Mucosa of descending colon (tissue), 3 donors: ENCODE data around the gene HRG. TPM values are rescaled to one million over a fixed set of nuclear protein-coding genes. Genes with fewer than 3 reads are reported as not detected.

Experiments
- ATAC-seq: fragments of 200-7000 bp; cut with Tn5 transposase; one replicate; pipeline ENCODE4 v1.9.1; 2020; ENCODE audit warnings: mild to moderate bottlenecking, moderate library complexity
- DNase-seq, 3 donors: peaks; one replicate each; pipeline ENCODE4 v3.0.0-alpha.2; 2020
- H3K36me3 ChIP-seq: fragments of 200-600 bp; one replicate; pipeline ENCODE4 v1.8.0; 2021; ENCODE audit warnings: low read depth, mild to moderate bottlenecking
- H3K4me1 ChIP-seq: fragments of 200-600 bp; one replicate; pipeline ENCODE4 v1.8.0; 2021; ENCODE audit warnings: low read depth, mild to moderate bottlenecking
- H3K4me3 ChIP-seq: fragments of 200-600 bp; one replicate; pipeline ENCODE4 v1.8.0; 2021; ENCODE audit warnings: mild to moderate bottlenecking
- H3K9me3 ChIP-seq: fragments of 200-600 bp; one replicate; pipeline ENCODE4 v1.8.0; 2021; ENCODE audit warnings: mild to moderate bottlenecking
- intact Hi-C, 2 donors: fragments of 100-400 bp; cut with DNase I in 1 of 2; cut with micrococcal nuclease in 1 of 2; formaldehyde crosslinking; loops; one replicate each; pipeline versions ENCODE4 v1.11.0 to v1.11.1; 2022; cut with DNase I, micrococcal nuclease
- total RNA-seq, 3 donors: library from RNA; stranded (reverse); fragmentation: NEBNext Ultra II Directional in 2 of 3; extraction: Animal tissue kit (Norgen Biotek cat#: 25700) in 2 of 3; gene quantifications; one replicate each; pipeline versions ENCODE4 v1.2.1 to v1.2.4, GENCODE V29; 2021 to 2023
- TF ChIP-seq, protein P1 (sequence below): fragments of 200-600 bp; IDR thresholded peaks from one replicate; pipeline ENCODE4 v1.8.0; 2022; ENCODE audit warnings: antibody characterized with exemption, mild to moderate bottlenecking
- donor health status: DM: no; HTN: no; CAD: no; lungs with moderate emphysema.
- donor health status: DM: no; HTN: no; CAD: no.
- donor health status: DM: no; HTN: yes; CAD: no.

HRG gene
- total RNA-seq, 3 donors from 2014 or later = not detected

- Histone ChIP-seq H3K9me3 (no peaks in the 10 kb centered on the region), H3K36me3 (no peaks in the 10 kb centered on the region), H3K4me3 (no peak overlapping the region), H3K4me1 (no peaks in the 10 kb centered on the region)
- TF ChIP-seq, protein P1, sequence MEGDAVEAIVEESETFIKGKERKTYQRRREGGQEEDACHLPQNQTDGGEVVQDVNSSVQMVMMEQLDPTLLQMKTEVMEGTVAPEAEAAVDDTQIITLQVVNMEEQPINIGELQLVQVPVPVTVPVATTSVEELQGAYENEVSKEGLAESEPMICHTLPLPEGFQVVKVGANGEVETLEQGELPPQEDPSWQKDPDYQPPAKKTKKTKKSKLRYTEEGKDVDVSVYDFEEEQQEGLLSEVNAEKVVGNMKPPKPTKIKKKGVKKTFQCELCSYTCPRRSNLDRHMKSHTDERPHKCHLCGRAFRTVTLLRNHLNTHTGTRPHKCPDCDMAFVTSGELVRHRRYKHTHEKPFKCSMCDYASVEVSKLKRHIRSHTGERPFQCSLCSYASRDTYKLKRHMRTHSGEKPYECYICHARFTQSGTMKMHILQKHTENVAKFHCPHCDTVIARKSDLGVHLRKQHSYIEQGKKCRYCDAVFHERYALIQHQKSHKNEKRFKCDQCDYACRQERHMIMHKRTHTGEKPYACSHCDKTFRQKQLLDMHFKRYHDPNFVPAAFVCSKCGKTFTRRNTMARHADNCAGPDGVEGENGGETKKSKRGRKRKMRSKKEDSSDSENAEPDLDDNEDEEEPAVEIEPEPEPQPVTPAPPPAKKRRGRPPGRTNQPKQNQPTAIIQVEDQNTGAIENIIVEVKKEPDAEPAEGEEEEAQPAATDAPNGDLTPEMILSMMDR = no peak
- no peak for ATAC-seq
- DNase-seq = no peak
- intact Hi-C loops = no loop called here
Measured at GRCh38 chr3:186646841-186647240, 19.0 kb upstream of the HRG start.

- TF ChIP-seq, protein P1 = no peak
- Histone ChIP-seq H3K4me3 (no peak overlapping the region), H3K9me3 (no peaks in the 10 kb centered on the region), H3K4me1 (no peaks in the 10 kb centered on the region), H3K36me3 (no peaks in the 10 kb centered on the region)
- ATAC-seq (no peak), DNase-seq (no peak)
- intact Hi-C loops = no loop called here
Measured at GRCh38 chr3:186648851-186649250, 17.0 kb upstream of the HRG start.

DNA sequence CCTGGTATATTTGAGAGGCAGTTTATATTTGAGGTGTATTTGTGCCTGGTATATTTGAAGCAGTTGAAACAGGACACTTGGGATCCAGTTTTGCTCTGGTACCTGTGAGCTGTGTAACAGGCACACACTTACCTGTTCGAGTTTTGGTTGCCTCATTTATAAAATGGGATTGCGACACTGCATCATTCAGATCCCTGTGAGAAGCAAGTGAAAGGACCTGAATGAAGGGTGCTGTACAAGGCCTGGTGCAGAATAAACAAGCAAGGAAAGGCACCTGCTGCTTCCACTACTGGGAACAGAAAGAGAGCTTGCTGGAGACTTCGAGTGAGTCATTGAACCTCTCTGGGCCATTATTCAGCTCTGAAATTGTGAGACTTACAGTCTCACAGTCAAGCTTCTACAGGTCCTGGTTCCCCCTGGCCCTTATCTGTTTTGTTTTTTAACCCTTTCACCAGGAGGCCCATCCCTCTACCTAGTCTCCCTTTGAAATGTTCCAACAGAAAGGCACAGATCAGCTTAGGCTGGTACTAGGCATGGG lies 14.1 kb upstream of the HRG start:
- Histone ChIP-seq H3K9me3 (no peaks in the 10 kb centered on the region), H3K4me3 (no peak overlapping the region), H3K36me3 (no peaks in the 10 kb centered on the region), H3K4me1 (no peaks in the 10 kb centered on the region)
- TF ChIP-seq, protein P1 = no peak
- no peak for DNase-seq
- intact Hi-C loops = no loop called here
- ATAC-seq = no peak

DNA sequence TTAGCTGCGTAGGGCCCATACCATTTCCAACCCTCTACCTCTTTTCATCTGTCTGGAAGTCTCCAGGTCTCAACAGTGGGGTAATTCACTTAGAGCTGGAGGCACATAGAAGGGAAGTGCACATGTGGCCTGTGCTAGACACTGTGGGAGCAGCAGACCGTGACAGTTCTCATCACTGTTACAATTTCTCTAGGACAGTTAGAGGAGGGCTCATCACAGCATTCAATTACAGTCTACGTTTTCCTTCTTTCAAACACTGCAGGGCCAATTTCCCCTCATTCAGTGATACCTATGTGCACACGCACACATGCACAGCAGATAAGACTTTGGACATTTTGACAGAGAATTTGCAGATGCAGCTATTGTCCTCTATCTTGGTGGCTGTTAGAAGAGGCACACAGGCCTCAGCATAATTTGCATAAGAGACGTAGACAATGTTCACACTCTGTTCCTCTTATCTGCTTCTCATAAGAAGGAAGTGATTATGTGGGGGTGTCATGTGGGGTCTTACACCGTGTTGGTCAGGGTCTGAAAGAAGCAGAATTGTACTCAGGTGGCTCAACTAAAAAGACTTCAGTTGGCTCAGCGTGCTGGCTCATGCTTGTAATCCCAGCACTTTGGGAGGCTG lies 12.6 kb upstream of the HRG start:
- peak; percentile 70 for ATAC-seq
- Histone ChIP-seq H3K9me3 (no peaks in the 10 kb centered on the region), H3K4me1 (no peaks in the 10 kb centered on the region), H3K36me3 (no peaks in the 10 kb centered on the region), H3K4me3 (no peak overlapping the region)
- intact Hi-C loops = no loop called here
- TF ChIP-seq, protein P1 = no peak
- DNase-seq = no peak

- H3K4me1 ChIP-seq = no peaks in the 10 kb centered on the region
- no peaks in the 10 kb centered on the region for H3K9me3 ChIP-seq
- intact Hi-C loops = no loop called here
- DNase-seq (no peak), ATAC-seq (no peak)
- no peaks in the 10 kb centered on the region for H3K36me3 ChIP-seq
- H3K4me3 ChIP-seq = no peak overlapping the region
- TF ChIP-seq, protein P1 = no peak
Measured at GRCh38 chr3:186653984-186654383, 11.8 kb upstream of the HRG start.
